GM23338 (cell line): Measurements from ENCODE around the gene HPGD. TPM values are rescaled to one million over a fixed set of nuclear protein-coding genes. Genes with fewer than 3 reads are reported as not detected.

Source experiments
- ATAC-seq: fragments of 200-7000 bp; cut with Tn5 transposase; 3 replicates; pipeline ENCODE4 v1.9.1; 2020
- DNase-seq: peaks from one replicate; pipeline ENCODE4 v3.0.0-alpha.2; 2015; ENCODE audit warnings: low spot score
- H2AFZ ChIP-seq: fragments of 200-600 bp; sonication (generic); 2 replicates; pipeline ENCODE4 v1.8.0; 2016; ENCODE audit warnings: antibody characterized with exemption, mild to moderate bottlenecking, moderate library complexity
- H3F3A ChIP-seq: fragments of 200-600 bp; sonication (generic); replicated peaks from 2 replicates; pipeline ENCODE4 v1.8.0; 2017; ENCODE audit warnings: antibody characterized with exemption, mixed run types, low read depth
- H3K27ac ChIP-seq: fragments of 200-600 bp; sonication (generic); 2 replicates; pipeline ENCODE4 v1.6.1; 2016; ENCODE audit warnings: low read depth
- H3K27me3 ChIP-seq: fragments of 200-600 bp; sonication (generic); 2 replicates; pipeline ENCODE4 v1.8.0; 2016; ENCODE audit warnings: mild to moderate bottlenecking, mixed run types, moderate library complexity; ENCODE audit not compliant: insufficient read depth
- H3K36me3 ChIP-seq: fragments of 200-600 bp; sonication (generic); 2 replicates; pipeline ENCODE4 v1.8.0; 2016; ENCODE audit warnings: mild to moderate bottlenecking; ENCODE audit not compliant: insufficient read depth
- H3K4me1 ChIP-seq: fragments of 200-600 bp; sonication (generic); 2 replicates; pipeline ENCODE4 v1.8.0; 2016; ENCODE audit warnings: mild to moderate bottlenecking, moderate library complexity; ENCODE audit not compliant: insufficient read depth
- H3K4me2 ChIP-seq: fragments of 200-600 bp; sonication (generic); 2 replicates; pipeline ENCODE4 v1.7.1; 2017; ENCODE audit warnings: mixed run types
- H3K4me3 ChIP-seq: fragments of 200-600 bp; sonication (generic); 2 replicates; pipeline ENCODE4 v1.6.1; 2016; ENCODE audit warnings: mixed run types
- H3K79me2 ChIP-seq: fragments of 200-600 bp; sonication (generic); replicated peaks from 2 replicates; pipeline ENCODE4 v1.8.0; 2017; ENCODE audit warnings: mild to moderate bottlenecking; ENCODE audit not compliant: insufficient read depth
- H3K9me2 ChIP-seq: fragments of 200-600 bp; sonication (generic); 2 replicates; pipeline ENCODE4 v1.8.0; 2017; ENCODE audit not compliant: insufficient read depth
- H4K20me1 ChIP-seq: fragments of 200-600 bp; sonication (generic); replicated peaks from 2 replicates; pipeline ENCODE4 v1.8.0; 2017; ENCODE audit warnings: mild to moderate bottlenecking; ENCODE audit not compliant: insufficient read depth
- H3K27ac Mint-ChIP-seq: 2 replicates; pipeline ENCODE4 v1.8.0; 2020; ENCODE audit warnings: inconsistent platforms, mild to moderate bottlenecking, moderate library complexity, mixed read lengths
- H3K27me3 Mint-ChIP-seq: 3 replicates; pipeline ENCODE4 v1.8.0; 2022; ENCODE audit warnings: low read depth, mild to moderate bottlenecking, moderate library complexity, mixed read lengths, inconsistent platforms; ENCODE audit not compliant: insufficient read depth, poor library complexity
- H3K36me3 Mint-ChIP-seq: 3 replicates; pipeline ENCODE4 v1.8.0; 2021; ENCODE audit warnings: low read depth, mild to moderate bottlenecking, inconsistent platforms, moderate library complexity, mixed read lengths
- H3K4me1 Mint-ChIP-seq: 3 replicates; pipeline ENCODE4 v1.8.0; 2020; ENCODE audit warnings: mild to moderate bottlenecking, inconsistent platforms, mixed read lengths
- H3K4me3 Mint-ChIP-seq: 3 replicates; pipeline ENCODE4 v1.8.0; 2021; ENCODE audit warnings: moderate library complexity, mild to moderate bottlenecking, inconsistent platforms, mixed read lengths
- H3K9me3 Mint-ChIP-seq: 3 replicates; pipeline ENCODE4 v1.8.0; 2020; ENCODE audit warnings: moderate library complexity, mild to moderate bottlenecking, inconsistent platforms, mixed read lengths
- CREB1 ChIP-seq: fragments of 250-450 bp; sonication (Bioruptor Pico); IDR thresholded peaks from 2 replicates; pipeline ENCODE4 v1.5.0; 2020; ENCODE audit warnings: low read depth, mild to moderate bottlenecking, moderate library complexity
- EZH2 ChIP-seq: fragments of 200-600 bp; sonication (generic); IDR thresholded peaks from one replicate; pipeline ENCODE4 v1.8.0; 2017; ENCODE audit warnings: antibody characterized with exemption, mild to moderate bottlenecking, low read depth; ENCODE audit not compliant: unreplicated experiment
- EZH2phosphoT487 ChIP-seq: fragments of 200-600 bp; sonication (generic); IDR thresholded peaks from one replicate; pipeline ENCODE4 v1.8.1; 2018; ENCODE audit warnings: antibody characterized with exemption; ENCODE audit not compliant: unreplicated experiment
- JUNB ChIP-seq: IDR thresholded peaks from one replicate; pipeline ENCODE4 v1.6.1; 2016; ENCODE audit warnings: antibody characterized with exemption; ENCODE audit not compliant: unreplicated experiment
- NANOG ChIP-seq: IDR thresholded peaks from 2 replicates; pipeline ENCODE4 v1.6.1; 2016; ENCODE audit warnings: antibody characterized with exemption, borderline replicate concordance
- STAT1 ChIP-seq: IDR thresholded peaks from one replicate; pipeline ENCODE4 v1.6.1; 2016; ENCODE audit warnings: antibody characterized with exemption; ENCODE audit not compliant: unreplicated experiment
- ZNF114 ChIP-seq: fragments of 250-450 bp; sonication (Bioruptor Pico); IDR thresholded peaks from 2 replicates; pipeline ENCODE4 v1.5.0; 2020; ENCODE audit warnings: mild to moderate bottlenecking, moderate library complexity
- ZNF331 ChIP-seq: fragments of 250-450 bp; sonication (Bioruptor Pico); IDR thresholded peaks from 2 replicates; pipeline ENCODE4 v1.5.0; 2020; ENCODE audit warnings: low read depth, mild to moderate bottlenecking, moderate library complexity
- polyA plus RNA-seq: library from polyadenylated mRNA; unstranded; fragments of >200 nt; fragmentation: Nextera tagmentation; extraction: Ambion mirVana; gene quantifications from 2 replicates; pipeline ENCODE4 v1.2.1, GENCODE V29; 2016
- total RNA-seq: library from RNA; depleted of rRNA; stranded (reverse); fragments of >200 nt; shearing (Covaris generic); gene quantifications from 2 replicates; pipeline ENCODE4 v1.2.3, GENCODE V29; 2014
- TF ChIP-seq, protein P1 (sequence below), 2 experiments: fragments of 200-600 bp in 1 of 2; sonication (generic) in 1 of 2; conservative IDR thresholded peaks; 2 replicates each; pipeline versions ENCODE4 v1.5.1 to v1.6.1; 2016 to 2017; ENCODE audit warnings: antibody characterized with exemption in 2 of 2, low read depth in 2 of 2, mild to moderate bottlenecking in 2 of 2, moderate library complexity in 1 of 2
- TF ChIP-seq, protein P2 (sequence below): IDR thresholded peaks from 2 replicates; pipeline ENCODE4 v1.6.1; 2016; ENCODE audit warnings: antibody characterized with exemption
- TF ChIP-seq, protein P3 (sequence below): IDR thresholded peaks from one replicate; pipeline ENCODE4 v1.6.1; 2018; ENCODE audit warnings: antibody characterized with exemption; ENCODE audit not compliant: unreplicated experiment

Gene HPGD
- total and polyA plus RNA-seq, 2 experiments from 2014 or later: 5.6 to 9.1 TPM

DNA sequence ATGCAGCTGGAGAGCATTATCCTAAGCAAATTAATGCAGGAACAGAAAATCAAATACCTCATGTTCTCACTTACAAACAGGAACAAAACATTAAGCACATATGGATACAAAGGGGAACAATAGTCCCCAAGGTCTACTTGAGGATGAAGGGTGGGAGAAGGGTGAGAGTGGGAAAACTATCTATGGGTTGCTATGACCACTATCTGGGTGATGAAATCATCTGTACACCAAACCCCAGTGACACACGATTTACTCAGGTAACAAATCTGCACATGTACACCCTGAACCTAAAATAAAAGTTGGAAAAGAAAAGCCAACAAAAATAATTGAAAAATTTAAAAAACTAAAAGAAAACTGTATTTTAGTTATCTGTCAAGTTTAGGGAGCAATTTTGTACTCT is 5.9 kb downstream of the HPGD start (continued):
- TF ChIP-seq, protein P1, sequence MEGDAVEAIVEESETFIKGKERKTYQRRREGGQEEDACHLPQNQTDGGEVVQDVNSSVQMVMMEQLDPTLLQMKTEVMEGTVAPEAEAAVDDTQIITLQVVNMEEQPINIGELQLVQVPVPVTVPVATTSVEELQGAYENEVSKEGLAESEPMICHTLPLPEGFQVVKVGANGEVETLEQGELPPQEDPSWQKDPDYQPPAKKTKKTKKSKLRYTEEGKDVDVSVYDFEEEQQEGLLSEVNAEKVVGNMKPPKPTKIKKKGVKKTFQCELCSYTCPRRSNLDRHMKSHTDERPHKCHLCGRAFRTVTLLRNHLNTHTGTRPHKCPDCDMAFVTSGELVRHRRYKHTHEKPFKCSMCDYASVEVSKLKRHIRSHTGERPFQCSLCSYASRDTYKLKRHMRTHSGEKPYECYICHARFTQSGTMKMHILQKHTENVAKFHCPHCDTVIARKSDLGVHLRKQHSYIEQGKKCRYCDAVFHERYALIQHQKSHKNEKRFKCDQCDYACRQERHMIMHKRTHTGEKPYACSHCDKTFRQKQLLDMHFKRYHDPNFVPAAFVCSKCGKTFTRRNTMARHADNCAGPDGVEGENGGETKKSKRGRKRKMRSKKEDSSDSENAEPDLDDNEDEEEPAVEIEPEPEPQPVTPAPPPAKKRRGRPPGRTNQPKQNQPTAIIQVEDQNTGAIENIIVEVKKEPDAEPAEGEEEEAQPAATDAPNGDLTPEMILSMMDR (conservative IDR thresholded peaks at IDR 0.05; ENCODE audit: low read depth in 2 of 2): no peak
- no peak for TF ChIP-seq ZNF331 (CRISPR knock-in tag)
- no peak for TF ChIP-seq CREB1
- TF ChIP-seq, protein P2, sequence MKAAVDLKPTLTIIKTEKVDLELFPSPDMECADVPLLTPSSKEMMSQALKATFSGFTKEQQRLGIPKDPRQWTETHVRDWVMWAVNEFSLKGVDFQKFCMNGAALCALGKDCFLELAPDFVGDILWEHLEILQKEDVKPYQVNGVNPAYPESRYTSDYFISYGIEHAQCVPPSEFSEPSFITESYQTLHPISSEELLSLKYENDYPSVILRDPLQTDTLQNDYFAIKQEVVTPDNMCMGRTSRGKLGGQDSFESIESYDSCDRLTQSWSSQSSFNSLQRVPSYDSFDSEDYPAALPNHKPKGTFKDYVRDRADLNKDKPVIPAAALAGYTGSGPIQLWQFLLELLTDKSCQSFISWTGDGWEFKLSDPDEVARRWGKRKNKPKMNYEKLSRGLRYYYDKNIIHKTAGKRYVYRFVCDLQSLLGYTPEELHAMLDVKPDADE: no peak
- no peak for TF ChIP-seq EZH2
- no peak for TF ChIP-seq ZNF114
- no peak for TF ChIP-seq JUNB
- TF ChIP-seq STAT1: no peak
- TF ChIP-seq, protein P3, sequence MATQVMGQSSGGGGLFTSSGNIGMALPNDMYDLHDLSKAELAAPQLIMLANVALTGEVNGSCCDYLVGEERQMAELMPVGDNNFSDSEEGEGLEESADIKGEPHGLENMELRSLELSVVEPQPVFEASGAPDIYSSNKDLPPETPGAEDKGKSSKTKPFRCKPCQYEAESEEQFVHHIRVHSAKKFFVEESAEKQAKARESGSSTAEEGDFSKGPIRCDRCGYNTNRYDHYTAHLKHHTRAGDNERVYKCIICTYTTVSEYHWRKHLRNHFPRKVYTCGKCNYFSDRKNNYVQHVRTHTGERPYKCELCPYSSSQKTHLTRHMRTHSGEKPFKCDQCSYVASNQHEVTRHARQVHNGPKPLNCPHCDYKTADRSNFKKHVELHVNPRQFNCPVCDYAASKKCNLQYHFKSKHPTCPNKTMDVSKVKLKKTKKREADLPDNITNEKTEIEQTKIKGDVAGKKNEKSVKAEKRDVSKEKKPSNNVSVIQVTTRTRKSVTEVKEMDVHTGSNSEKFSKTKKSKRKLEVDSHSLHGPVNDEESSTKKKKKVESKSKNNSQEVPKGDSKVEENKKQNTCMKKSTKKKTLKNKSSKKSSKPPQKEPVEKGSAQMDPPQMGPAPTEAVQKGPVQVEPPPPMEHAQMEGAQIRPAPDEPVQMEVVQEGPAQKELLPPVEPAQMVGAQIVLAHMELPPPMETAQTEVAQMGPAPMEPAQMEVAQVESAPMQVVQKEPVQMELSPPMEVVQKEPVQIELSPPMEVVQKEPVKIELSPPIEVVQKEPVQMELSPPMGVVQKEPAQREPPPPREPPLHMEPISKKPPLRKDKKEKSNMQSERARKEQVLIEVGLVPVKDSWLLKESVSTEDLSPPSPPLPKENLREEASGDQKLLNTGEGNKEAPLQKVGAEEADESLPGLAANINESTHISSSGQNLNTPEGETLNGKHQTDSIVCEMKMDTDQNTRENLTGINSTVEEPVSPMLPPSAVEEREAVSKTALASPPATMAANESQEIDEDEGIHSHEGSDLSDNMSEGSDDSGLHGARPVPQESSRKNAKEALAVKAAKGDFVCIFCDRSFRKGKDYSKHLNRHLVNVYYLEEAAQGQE: no peak
- TF ChIP-seq NANOG: no peak
- TF ChIP-seq EZH2phosphoT487: no peak

- no peaks in the 10 kb centered on the region for H3F3A ChIP-seq
- Mint-ChIP-seq H3K36me3 (no peaks in the 10 kb centered on the region), H3K9me3 (no peaks in the 10 kb centered on the region), H3K4me3 (no peak overlapping the region), H3K4me1 (peaks cover 4% of the 10 kb centered on the region; the same call in 2 of the 3 replicates), H3K27ac (no peak overlapping the region), H3K27me3 (no peaks in the 10 kb centered on the region)
- H3K9me2 ChIP-seq: no peaks in the 10 kb centered on the region
- DNase-seq (no peak), ATAC-seq (no peak)
- no peak overlapping the region for H3K4me2 ChIP-seq
- no peak overlapping the region for H3K27ac ChIP-seq
- H3K4me1 ChIP-seq: no peaks in the 10 kb centered on the region
- no peaks in the 10 kb centered on the region for H3K79me2 ChIP-seq
- no peaks in the 10 kb centered on the region for H4K20me1 ChIP-seq
- no peak overlapping the region for H2AFZ ChIP-seq
- no peak overlapping the region for H3K4me3 ChIP-seq
- no peaks in the 10 kb centered on the region for H3K27me3 ChIP-seq
- H3K36me3 ChIP-seq: no peaks in the 10 kb centered on the region
- no peak for TF ChIP-seq STAT1
- TF ChIP-seq, protein P2: no peak
- no peak for TF ChIP-seq ZNF331 (CRISPR knock-in tag)
- no peak for TF ChIP-seq ZNF114
- no peak for TF ChIP-seq JUNB
Measured at GRCh38 chr4:174512745-174513144, 9.5 kb downstream of the HPGD start.
